ENCODE data around the gene DNAL4. TPM values are rescaled to one million over a fixed set of nuclear protein-coding genes. Genes with fewer than 3 reads are reported as not detected.

The DNAL4 gene
- total and polyA plus RNA-seq, 2 donors (not counting 3 experiments of a cell fraction or from before 2014, with no cell fraction given) = 12.9 to 22.7 TPM

DNA sequence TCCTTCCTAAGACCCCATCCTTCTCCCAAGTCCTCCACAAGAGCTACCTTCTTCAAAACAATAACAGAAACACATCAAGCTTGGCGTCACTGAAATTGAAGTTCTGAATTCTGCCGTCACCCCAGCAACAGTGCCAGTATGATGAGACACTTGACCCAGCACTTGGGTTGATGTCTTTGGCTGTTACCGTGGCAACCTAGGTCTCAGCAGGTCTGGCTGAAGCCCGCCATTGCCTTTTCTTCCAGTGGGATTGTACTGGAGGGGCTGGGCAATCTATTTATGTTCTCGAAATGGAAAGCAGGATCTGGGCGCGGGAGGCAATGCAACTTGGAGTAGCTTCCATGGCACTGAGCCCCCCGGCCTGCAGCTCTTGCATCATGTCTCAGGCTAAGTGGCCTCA lies 26.1 kb upstream of the DNAL4 start:
- no peaks in the 10 kb centered on the region for H4K20me1 ChIP-seq (replicated peaks; ENCODE audit: control insufficient read depth, extremely low read depth, insufficient read depth, low read length)
- H3K4me2 ChIP-seq (ENCODE audit: insufficient read depth, low read length) = no peak overlapping the region
- no peak for FAIRE-seq
- no peak overlapping the region for H3K4me3 ChIP-seq (replicated peaks in 1 of 3; ENCODE audit: insufficient read depth in 1 of 3, low read depth in 1 of 3, low read length in 3 of 3)
- dilution Hi-C loops (cut with MboI; ENCODE audit: extremely low pct_ligation_motif_present, low sequenced_read_pairs) (no loop called here), intact Hi-C loops (cut with micrococcal nuclease) (no loop called here)
- no peak overlapping the region for H2AFZ ChIP-seq (ENCODE audit: low read depth, low read length)
- no peak overlapping the region for H3K9ac ChIP-seq (replicated peaks; ENCODE audit: extremely low read depth, insufficient read depth, low read length)
- no peaks in the 10 kb centered on the region for H3K9me3 ChIP-seq (replicated peaks; ENCODE audit: control insufficient read depth, insufficient read depth, low read length)
- H3K4me1 ChIP-seq (ENCODE audit: control insufficient read depth, extremely low read depth, insufficient read depth, low read length) = no peaks in the 10 kb centered on the region
- no peaks in the 10 kb centered on the region for H3K9me1 ChIP-seq (replicated peaks; ENCODE audit: control insufficient read depth, extremely low read depth, insufficient read depth, low read length)
- peaks cover 1 to 2% of the 10 kb centered on the region in 2 experiments for H3K27me3 ChIP-seq (ENCODE audit: control insufficient read depth in 2 of 2, insufficient read depth in 2 of 2, low read length in 2 of 2)
- H3K79me2 ChIP-seq (ENCODE audit: control insufficient read depth, insufficient read depth, low read length) = no peaks in the 10 kb centered on the region
- POLR2A ChIA-PET = no interaction called here
- no TSS peak for BruUV-seq (replicated peaks)
- H3K36me3 ChIP-seq (ENCODE audit: control insufficient read depth in 2 of 2, extremely low read depth in 1 of 2, insufficient read depth in 2 of 2, low read length in 2 of 2) = no peaks in the 10 kb centered on the region
- H3K27ac ChIP-seq (ENCODE audit: insufficient read depth, low read depth, low read length) = no peak overlapping the region
- CTCF ChIA-PET = interaction anchor here (0.7 to 1.5 kb wide), 4 partner anchors 9 to 51 kb away, joined by 3 to 10 read pairs (median 4); no protein-coding TSS in a partner anchor
- no peak for TF ChIP-seq POLR2A (IDR thresholded peaks at IDR 0.05; ENCODE audit: low read depth, low read length)
- TF ChIP-seq GATA2 (IDR thresholded peaks at IDR 0.05; ENCODE audit: insufficient read depth, insufficient read length, low read depth, low read length) = no peak
- DNase-seq (ENCODE audit: low read depth, low spot score) = no peak

DNA sequence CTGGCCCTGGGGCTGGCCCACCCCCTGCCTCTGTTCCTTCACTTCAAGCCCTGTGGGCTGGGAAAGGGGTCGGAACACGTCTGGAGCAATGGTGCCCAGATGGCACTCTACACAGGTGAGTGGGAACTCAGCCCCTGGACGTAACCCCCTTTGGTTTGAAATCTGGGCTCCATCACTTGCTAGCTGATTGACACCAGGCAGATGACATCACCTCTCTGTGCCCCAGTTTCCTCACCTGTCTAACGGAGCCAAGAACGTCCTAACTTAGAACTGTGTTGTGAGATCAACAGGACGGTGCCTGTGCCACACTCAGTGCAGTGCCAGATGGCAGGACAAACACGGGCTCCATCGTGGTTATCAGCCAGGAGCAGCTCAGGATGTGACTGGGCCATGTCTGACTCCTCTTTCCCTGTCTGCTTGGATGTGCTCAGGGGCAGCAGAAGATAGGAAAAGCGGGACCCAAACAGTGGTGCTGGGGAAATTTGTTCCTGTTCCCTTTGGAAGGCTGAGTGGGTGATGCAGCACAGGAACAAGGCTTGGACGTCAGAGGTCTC lies 25.5 kb upstream of the DNAL4 start:
- Histone ChIP-seq H4K20me1 (replicated peaks; ENCODE audit: control insufficient read depth, extremely low read depth, insufficient read depth, low read length) (no peaks in the 10 kb centered on the region), H3K27ac (ENCODE audit: insufficient read depth, low read depth, low read length) (no peak overlapping the region), H3K27me3 (ENCODE audit: control insufficient read depth in 2 of 2, insufficient read depth in 2 of 2, low read length in 2 of 2) (peaks cover 1 to 2% of the 10 kb centered on the region in 2 experiments), H3K36me3 (ENCODE audit: control insufficient read depth in 2 of 2, extremely low read depth in 1 of 2, insufficient read depth in 2 of 2, low read length in 2 of 2) (no peaks in the 10 kb centered on the region), H3K9me1 (replicated peaks; ENCODE audit: control insufficient read depth, extremely low read depth, insufficient read depth, low read length) (no peaks in the 10 kb centered on the region), H3K79me2 (ENCODE audit: control insufficient read depth, insufficient read depth, low read length) (no peaks in the 10 kb centered on the region), H3K9me3 (replicated peaks; ENCODE audit: control insufficient read depth, insufficient read depth, low read length) (no peaks in the 10 kb centered on the region), H3K4me1 (ENCODE audit: control insufficient read depth, extremely low read depth, insufficient read depth, low read length) (no peaks in the 10 kb centered on the region), H3K9ac (replicated peaks; ENCODE audit: extremely low read depth, insufficient read depth, low read length) (no peak overlapping the region), H2AFZ (ENCODE audit: low read depth, low read length) (no peak overlapping the region), H3K4me3 (replicated peaks in 1 of 3; ENCODE audit: insufficient read depth in 1 of 3, low read depth in 1 of 3, low read length in 3 of 3) (no peak overlapping the region), H3K4me2 (ENCODE audit: insufficient read depth, low read length) (no peak overlapping the region)
- CTCF ChIA-PET = interaction anchor here (0.9 to 1.5 kb wide), 2 partner anchors 18 to 50 kb away, joined by 3 to 4 read pairs; no protein-coding TSS in a partner anchor
- FAIRE-seq (no peak), DNase-seq (ENCODE audit: low read depth, low spot score) (no peak)
- TF ChIP-seq, protein P1, sequence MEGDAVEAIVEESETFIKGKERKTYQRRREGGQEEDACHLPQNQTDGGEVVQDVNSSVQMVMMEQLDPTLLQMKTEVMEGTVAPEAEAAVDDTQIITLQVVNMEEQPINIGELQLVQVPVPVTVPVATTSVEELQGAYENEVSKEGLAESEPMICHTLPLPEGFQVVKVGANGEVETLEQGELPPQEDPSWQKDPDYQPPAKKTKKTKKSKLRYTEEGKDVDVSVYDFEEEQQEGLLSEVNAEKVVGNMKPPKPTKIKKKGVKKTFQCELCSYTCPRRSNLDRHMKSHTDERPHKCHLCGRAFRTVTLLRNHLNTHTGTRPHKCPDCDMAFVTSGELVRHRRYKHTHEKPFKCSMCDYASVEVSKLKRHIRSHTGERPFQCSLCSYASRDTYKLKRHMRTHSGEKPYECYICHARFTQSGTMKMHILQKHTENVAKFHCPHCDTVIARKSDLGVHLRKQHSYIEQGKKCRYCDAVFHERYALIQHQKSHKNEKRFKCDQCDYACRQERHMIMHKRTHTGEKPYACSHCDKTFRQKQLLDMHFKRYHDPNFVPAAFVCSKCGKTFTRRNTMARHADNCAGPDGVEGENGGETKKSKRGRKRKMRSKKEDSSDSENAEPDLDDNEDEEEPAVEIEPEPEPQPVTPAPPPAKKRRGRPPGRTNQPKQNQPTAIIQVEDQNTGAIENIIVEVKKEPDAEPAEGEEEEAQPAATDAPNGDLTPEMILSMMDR (IDR thresholded peaks at IDR 0.05; ENCODE audit: extremely low read depth in 1 of 2, insufficient read depth in 1 of 2, low read depth in 1 of 2, low read length in 2 of 2) = no peak
- TF ChIP-seq GATA2 (IDR thresholded peaks at IDR 0.05; ENCODE audit: insufficient read depth, insufficient read length, low read depth, low read length) (no peak), EZH2 (IDR thresholded peaks at IDR 0.05; ENCODE audit: borderline replicate concordance, low read depth, low read length, severe bottlenecking) (no peak), JUN (IDR thresholded peaks at IDR 0.05; ENCODE audit: borderline replicate concordance, insufficient read depth, insufficient read length, low read depth) (no peak), FOS (IDR thresholded peaks at IDR 0.05; ENCODE audit: borderline replicate concordance, insufficient read depth, low read length) (no peak), POLR2AphosphoS5 (IDR thresholded peaks at IDR 0.05; ENCODE audit: insufficient read depth, low read depth, low read length) (no peak), POLR2A (IDR thresholded peaks at IDR 0.05; ENCODE audit: low read depth, low read length) (no peak), MYC (IDR thresholded peaks at IDR 0.05; ENCODE audit: low read depth, low read length) (no peak)
- TF ChIP-seq, protein P2, sequence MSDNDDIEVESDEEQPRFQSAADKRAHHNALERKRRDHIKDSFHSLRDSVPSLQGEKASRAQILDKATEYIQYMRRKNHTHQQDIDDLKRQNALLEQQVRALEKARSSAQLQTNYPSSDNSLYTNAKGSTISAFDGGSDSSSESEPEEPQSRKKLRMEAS (IDR thresholded peaks at IDR 0.05; ENCODE audit: insufficient read depth, insufficient read length) = no peak
- BruUV-seq (replicated peaks) = no TSS peak
- intact Hi-C loops (cut with micrococcal nuclease) = no loop called here
- POLR2A ChIA-PET = no interaction called here
- dilution Hi-C loops (cut with MboI; ENCODE audit: extremely low pct_ligation_motif_present, low sequenced_read_pairs) = no loop called here
